Fibroblast of lung (primary cell): ENCODE data around the gene FAM83B. TPM values are rescaled to one million over a fixed set of nuclear protein-coding genes. Genes with fewer than 3 reads are reported as not detected.

Source experiments
- DNase-seq, 2 donors: peaks; one replicate each; pipeline versions ENCODE4 v3.0.0 to v3.0.0-alpha.2; 2010; ENCODE audit warnings: low read depth in 2 of 2
- H2AFZ ChIP-seq: 2 replicates; pipeline ENCODE4 v1.5.1; 2012; ENCODE audit warnings: low read length, control low read depth, inconsistent platforms
- H3K27ac ChIP-seq: 2 replicates; pipeline ENCODE4 v1.5.1; 2011; ENCODE audit warnings: low read length, control low read depth; ENCODE audit not compliant: insufficient read depth
- H3K27me3 ChIP-seq: 2 replicates; pipeline ENCODE4 v1.5.1; 2011; ENCODE audit warnings: mild to moderate bottlenecking, low read length; ENCODE audit not compliant: control insufficient read depth, insufficient read depth
- H3K36me3 ChIP-seq: 2 replicates; pipeline ENCODE4 v1.5.1; 2011; ENCODE audit warnings: low read length; ENCODE audit not compliant: control insufficient read depth, insufficient read depth
- H3K4me1 ChIP-seq: 2 replicates; pipeline ENCODE4 v1.5.1; 2011; ENCODE audit warnings: low read length; ENCODE audit not compliant: control insufficient read depth, insufficient read depth; ENCODE audit errors: extremely low read depth
- H3K4me2 ChIP-seq: 2 replicates; pipeline ENCODE4 v1.5.1; 2011; ENCODE audit warnings: low read length, control low read depth; ENCODE audit not compliant: insufficient read depth; ENCODE audit errors: extremely low read depth
- H3K4me3 ChIP-seq, 4 experiments: fragments of 200-600 bp in 1 of 4; sonication (generic) in 1 of 4; replicated peaks in 1 of 4; 2 replicates each; pipeline ENCODE4 v1.5.1; 2011 to 2016; ENCODE audit warnings: low read length in 4 of 4, low read depth in 3 of 4, mild to moderate bottlenecking in 3 of 4, control low read depth in 2 of 4, inconsistent platforms in 1 of 4, mixed read lengths in 1 of 4; ENCODE audit not compliant: insufficient read depth in 1 of 4; ENCODE audit errors: control extremely low read depth in 1 of 4
- H3K79me2 ChIP-seq: 2 replicates; pipeline ENCODE4 v1.5.1; 2012; ENCODE audit warnings: mild to moderate bottlenecking, low read length, inconsistent platforms; ENCODE audit not compliant: control insufficient read depth, insufficient read depth
- H3K9ac ChIP-seq: 2 replicates; pipeline ENCODE4 v1.5.1; 2011; ENCODE audit warnings: mild to moderate bottlenecking, low read length, control low read depth; ENCODE audit not compliant: insufficient read depth
- H3K9me3 ChIP-seq: 2 replicates; pipeline ENCODE4 v1.5.1; 2012; ENCODE audit warnings: low read depth, low read length; ENCODE audit not compliant: control insufficient read depth, insufficient read depth
- H4K20me1 ChIP-seq: 2 replicates; pipeline ENCODE4 v1.5.1; 2011; ENCODE audit warnings: low read length; ENCODE audit not compliant: control insufficient read depth, insufficient read depth; ENCODE audit errors: extremely low read depth
- CTCF ChIP-seq, 2 donors: IDR thresholded peaks in 1 of 2; conservative IDR thresholded peaks in 1 of 2; 1 replicate in 1 of 2; 2 replicates in 1 of 2; pipeline ENCODE4 v1.5.1; 2011 to 2012; ENCODE audit warnings: low read length in 2 of 2, control low read depth in 1 of 2, inconsistent platforms in 1 of 2, low read depth in 1 of 2, mild to moderate bottlenecking in 1 of 2
- EZH2 ChIP-seq: IDR thresholded peaks from 2 replicates; pipeline ENCODE4 v1.5.1; 2012; ENCODE audit warnings: low read length, control low read depth, mild to moderate bottlenecking; ENCODE audit errors: missing control alignments
- polyA plus RNA-seq, 2 donors: library from polyadenylated mRNA; depleted of rRNA in 1 of 2; stranded (reverse) in 1 of 2; unstranded in 1 of 2; fragments of >200 nt; gene quantifications; 2 replicates each; pipeline ENCODE4 v1.2.1, GENCODE V29; 2011 to 2012; ENCODE audit warnings: missing spikeins in 1 of 2
- total RNA-seq: library from RNA; depleted of rRNA; stranded (reverse); fragments of >200 nt; gene quantifications from 2 replicates; pipeline ENCODE4 v1.2.1, GENCODE V29; 2014

Gene FAM83B
- total and polyA plus RNA-seq, 2 donors (not counting 1 experiment from before 2014, with no cell fraction given), result under 0.01 TPM; not detected in 1

DNA sequence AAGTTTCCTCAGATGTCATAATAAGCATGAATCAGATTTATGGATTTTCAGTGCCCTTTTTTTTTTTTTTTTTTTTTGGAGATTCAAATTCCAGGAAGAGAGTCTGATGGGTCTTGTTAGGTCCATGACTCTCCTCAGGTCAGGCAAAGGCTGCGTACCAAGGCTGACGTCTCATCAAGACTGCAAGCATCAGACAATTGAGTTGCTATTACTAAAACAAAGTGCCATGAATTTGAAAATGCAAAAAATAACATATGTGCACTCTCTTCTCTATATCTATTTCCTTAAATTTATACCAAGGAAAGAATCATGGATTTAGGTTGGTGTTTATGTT, 134.7 kb downstream of the FAM83B start:
- Histone ChIP-seq H3K4me2 (no peak overlapping the region), H3K79me2 (no peaks in the 10 kb centered on the region), H3K36me3 (no peaks in the 10 kb centered on the region), H3K27me3 (no peaks in the 10 kb centered on the region), H3K9me3 (no peaks in the 10 kb centered on the region), H2AFZ (no peak overlapping the region), H3K9ac (no peak overlapping the region), H3K27ac (no peak overlapping the region), H3K4me1 (peaks cover 2% of the 10 kb centered on the region), H4K20me1 (no peaks in the 10 kb centered on the region), H3K4me3 (no peak overlapping the region)
- DNase-seq, result no peak
- no peak for TF ChIP-seq EZH2
- TF ChIP-seq CTCF (conservative IDR thresholded peaks at IDR 0.05 in 1 of 2, IDR thresholded peaks at IDR 0.05 in 1 of 2; ENCODE audit: low read depth in 1 of 2, low read length in 2 of 2), result no peak

- Histone ChIP-seq H3K9ac (no peak overlapping the region), H3K4me3 (no peak overlapping the region), H3K4me1 (peaks cover 2% of the 10 kb centered on the region), H3K27ac (peak overlapping the region; percentile 27), H3K79me2 (no peaks in the 10 kb centered on the region), H3K4me2 (no peak overlapping the region), H3K27me3 (no peaks in the 10 kb centered on the region), H3K36me3 (no peaks in the 10 kb centered on the region), H4K20me1 (no peaks in the 10 kb centered on the region), H2AFZ (no peak overlapping the region), H3K9me3 (no peaks in the 10 kb centered on the region)
- TF ChIP-seq CTCF (conservative IDR thresholded peaks at IDR 0.05 in 1 of 2, IDR thresholded peaks at IDR 0.05 in 1 of 2; ENCODE audit: low read depth in 1 of 2, low read length in 2 of 2), result peak in 1 of 2 donors; percentile 14
- TF ChIP-seq EZH2, result no peak
- DNase-seq, result peak; percentile 59 to 65
Observed at GRCh38 chr6:54981647-54982046, 135.1 kb downstream of the FAM83B start.

DNA sequence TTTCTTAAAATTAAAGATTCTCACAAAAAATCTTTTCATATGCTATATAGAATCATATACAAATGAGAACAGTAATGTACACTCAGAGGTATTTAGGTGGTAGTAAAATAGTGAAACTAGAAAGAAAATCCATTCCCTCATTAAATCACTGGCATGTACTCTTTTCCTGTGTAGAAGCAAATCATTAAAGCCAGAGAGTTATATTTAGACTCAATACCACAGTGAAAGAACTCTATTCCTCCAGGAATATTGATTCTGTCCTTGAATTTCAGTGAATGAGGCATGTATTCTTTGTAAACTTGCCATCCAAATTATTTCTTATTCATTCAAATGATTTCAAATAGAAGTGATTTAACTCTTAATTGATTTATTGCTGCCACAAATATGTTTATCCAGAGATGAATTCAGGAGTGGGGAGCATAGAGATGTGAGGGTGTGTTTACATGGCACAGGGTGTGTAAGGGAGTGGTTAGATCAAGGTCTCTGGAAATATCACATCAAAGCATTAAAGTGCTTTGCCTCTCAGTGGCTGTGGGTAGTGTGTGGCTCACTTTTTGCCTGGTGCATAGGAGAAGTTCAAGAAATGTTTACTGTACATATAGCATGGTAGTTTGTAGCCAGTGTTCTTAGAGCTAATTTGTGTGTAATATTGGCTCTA, 141.2 kb downstream of the FAM83B start:
- Histone ChIP-seq H3K4me2 (no peak overlapping the region), H3K27ac (no peak overlapping the region), H3K4me3 (no peak overlapping the region), H3K4me1 (no peaks in the 10 kb centered on the region), H3K9me3 (no peaks in the 10 kb centered on the region), H4K20me1 (no peaks in the 10 kb centered on the region), H3K9ac (no peak overlapping the region), H3K79me2 (no peaks in the 10 kb centered on the region), H3K36me3 (no peaks in the 10 kb centered on the region), H2AFZ (no peak overlapping the region), H3K27me3 (no peaks in the 10 kb centered on the region)
- no peak for TF ChIP-seq CTCF (conservative IDR thresholded peaks at IDR 0.05 in 1 of 2, IDR thresholded peaks at IDR 0.05 in 1 of 2; ENCODE audit: low read depth in 1 of 2, low read length in 2 of 2)
- no peak for TF ChIP-seq EZH2
- DNase-seq, result no peak
